ENCODE results near the gene TRABD2B. TPM values are rescaled to one million over a fixed set of nuclear protein-coding genes. Genes with fewer than 3 reads are reported as not detected.

TRABD2B gene
- total and polyA plus RNA-seq, 2 of the 13 experiments (the other 11 are each of a cell fraction or from before 2014, with no cell fraction given): 0.04 TPM; not detected in 1

DNA sequence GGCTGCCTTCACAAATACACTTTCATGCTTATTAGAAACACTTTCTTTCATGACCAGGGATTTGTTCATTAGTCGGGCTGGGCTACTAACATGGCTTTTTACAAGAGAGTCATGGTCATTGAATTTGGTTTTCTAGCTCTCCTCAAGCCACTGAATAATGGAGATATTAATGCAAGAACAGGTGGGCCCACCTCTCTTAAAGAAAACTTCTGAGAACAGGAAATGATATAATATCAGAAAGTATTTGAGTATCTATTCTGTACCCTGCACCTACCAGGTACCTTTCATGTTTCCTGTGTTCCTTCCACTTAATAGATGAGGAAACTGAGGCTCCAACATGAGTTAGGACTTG, 90.0 kb downstream of the TRABD2B start (continued):
- TF ChIP-seq, protein P1, sequence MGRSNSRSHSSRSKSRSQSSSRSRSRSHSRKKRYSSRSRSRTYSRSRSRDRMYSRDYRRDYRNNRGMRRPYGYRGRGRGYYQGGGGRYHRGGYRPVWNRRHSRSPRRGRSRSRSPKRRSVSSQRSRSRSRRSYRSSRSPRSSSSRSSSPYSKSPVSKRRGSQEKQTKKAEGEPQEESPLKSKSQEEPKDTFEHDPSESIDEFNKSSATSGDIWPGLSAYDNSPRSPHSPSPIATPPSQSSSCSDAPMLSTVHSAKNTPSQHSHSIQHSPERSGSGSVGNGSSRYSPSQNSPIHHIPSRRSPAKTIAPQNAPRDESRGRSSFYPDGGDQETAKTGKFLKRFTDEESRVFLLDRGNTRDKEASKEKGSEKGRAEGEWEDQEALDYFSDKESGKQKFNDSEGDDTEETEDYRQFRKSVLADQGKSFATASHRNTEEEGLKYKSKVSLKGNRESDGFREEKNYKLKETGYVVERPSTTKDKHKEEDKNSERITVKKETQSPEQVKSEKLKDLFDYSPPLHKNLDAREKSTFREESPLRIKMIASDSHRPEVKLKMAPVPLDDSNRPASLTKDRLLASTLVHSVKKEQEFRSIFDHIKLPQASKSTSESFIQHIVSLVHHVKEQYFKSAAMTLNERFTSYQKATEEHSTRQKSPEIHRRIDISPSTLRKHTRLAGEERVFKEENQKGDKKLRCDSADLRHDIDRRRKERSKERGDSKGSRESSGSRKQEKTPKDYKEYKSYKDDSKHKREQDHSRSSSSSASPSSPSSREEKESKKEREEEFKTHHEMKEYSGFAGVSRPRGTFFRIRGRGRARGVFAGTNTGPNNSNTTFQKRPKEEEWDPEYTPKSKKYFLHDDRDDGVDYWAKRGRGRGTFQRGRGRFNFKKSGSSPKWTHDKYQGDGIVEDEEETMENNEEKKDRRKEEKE (IDR thresholded peaks at IDR 0.05): no peak

DNA sequence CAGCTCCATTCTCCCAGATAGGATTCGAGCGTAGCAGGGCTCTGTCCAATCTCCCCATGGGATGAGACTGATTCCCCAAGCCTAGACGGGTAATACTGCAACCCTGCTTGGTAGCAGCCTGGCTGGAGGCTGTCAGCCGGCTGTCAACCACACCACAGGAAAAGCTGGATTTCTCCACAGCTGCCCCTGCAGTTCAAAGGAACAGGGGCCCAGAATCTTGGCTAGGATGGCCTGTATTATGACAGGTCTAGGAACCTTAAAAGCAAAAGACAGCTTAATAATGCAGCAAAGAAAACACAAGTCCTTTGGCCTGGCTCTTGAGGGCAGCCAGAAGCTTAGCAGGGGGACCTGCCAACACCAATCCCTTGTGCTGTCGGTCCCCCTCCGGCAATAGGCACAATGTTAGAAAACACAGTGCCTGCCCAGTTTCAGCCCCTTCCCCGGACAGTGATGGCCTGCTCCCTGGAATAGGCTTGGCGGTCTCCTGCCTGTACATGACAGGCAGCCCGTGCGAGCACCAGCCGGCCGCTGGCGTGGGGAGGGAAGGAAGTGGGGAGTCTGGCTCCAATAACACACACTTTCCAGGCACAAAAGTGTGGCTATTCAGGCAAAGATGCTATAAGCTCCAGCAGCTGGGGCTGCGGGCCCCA, 90.5 kb downstream of the TRABD2B start:
- no peaks in the 10 kb centered on the region for H3K9me3 ChIP-seq (ENCODE audit: low read length)
- no peak overlapping the region for H2AFZ ChIP-seq (ENCODE audit: low read length)
- H3K4me3 ChIP-seq (replicated peaks in 1 of 3; ENCODE audit: insufficient read depth in 1 of 3, low read depth in 2 of 3, low read length in 3 of 3): no peak overlapping the region
- CTCF ChIA-PET (ENCODE audit: low intra/inter-chr PET ratio, low total read pairs): no interaction called here
- H3K4me2 ChIP-seq (ENCODE audit: low read depth, low read length): peak overlapping the region; percentile 9; the same call in 1 of the 2 replicates
- no TSS peak for BruUV-seq (replicated peaks)
- DNase-seq (ENCODE audit: low spot score) (no peak), ATAC-seq (peak; percentile 32; the same call in 2 of the 3 replicates), FAIRE-seq (no peak)
- no peak overlapping the region; the same call in 1 of the 2 replicates for H3K9ac ChIP-seq (ENCODE audit: insufficient read depth, low read depth, low read length)
- intact Hi-C loops (cut with micrococcal nuclease; ENCODE audit: unreplicated experiment): no loop called here
- in situ Hi-C loops (cut with HindIII; ENCODE audit: extremely low pct_ligation_motif_present, low pct_unique_long_range_greater_than_20kb): no loop called here
- H3K79me2 ChIP-seq (ENCODE audit: insufficient read depth, low read length): no peaks in the 10 kb centered on the region
- no peaks in the 10 kb centered on the region for H3K27me3 ChIP-seq (ENCODE audit: control insufficient read depth in 1 of 2, insufficient read depth in 2 of 2, low read length in 2 of 2)
- POLR2A ChIA-PET: interaction anchor here (0.7 to 4.9 kb wide), 5 partner anchors 8 to 40 kb away, joined by 3 to 42 read pairs (median 4); no protein-coding TSS in a partner anchor
- TF ChIP-seq, protein P2, sequence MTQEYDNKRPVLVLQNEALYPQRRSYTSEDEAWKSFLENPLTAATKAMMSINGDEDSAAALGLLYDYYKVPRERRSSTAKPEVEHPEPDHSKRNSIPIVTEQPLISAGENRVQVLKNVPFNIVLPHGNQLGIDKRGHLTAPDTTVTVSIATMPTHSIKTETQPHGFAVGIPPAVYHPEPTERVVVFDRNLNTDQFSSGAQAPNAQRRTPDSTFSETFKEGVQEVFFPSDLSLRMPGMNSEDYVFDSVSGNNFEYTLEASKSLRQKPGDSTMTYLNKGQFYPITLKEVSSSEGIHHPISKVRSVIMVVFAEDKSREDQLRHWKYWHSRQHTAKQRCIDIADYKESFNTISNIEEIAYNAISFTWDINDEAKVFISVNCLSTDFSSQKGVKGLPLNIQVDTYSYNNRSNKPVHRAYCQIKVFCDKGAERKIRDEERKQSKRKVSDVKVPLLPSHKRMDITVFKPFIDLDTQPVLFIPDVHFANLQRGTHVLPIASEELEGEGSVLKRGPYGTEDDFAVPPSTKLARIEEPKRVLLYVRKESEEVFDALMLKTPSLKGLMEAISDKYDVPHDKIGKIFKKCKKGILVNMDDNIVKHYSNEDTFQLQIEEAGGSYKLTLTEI (CRISPR knock-in tag; conservative IDR thresholded peaks at IDR 0.05): no peak
- TF ChIP-seq ZNF563 (CRISPR knock-in tag; IDR thresholded peaks at IDR 0.05): no peak
- TF ChIP-seq, protein P3, sequence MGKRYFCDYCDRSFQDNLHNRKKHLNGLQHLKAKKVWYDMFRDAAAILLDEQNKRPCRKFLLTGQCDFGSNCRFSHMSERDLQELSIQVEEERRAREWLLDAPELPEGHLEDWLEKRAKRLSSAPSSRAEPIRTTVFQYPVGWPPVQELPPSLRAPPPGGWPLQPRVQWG (CRISPR knock-in tag; IDR thresholded peaks at IDR 0.05; ENCODE audit: borderline replicate concordance, low read depth): no peak
- TF ChIP-seq, protein P4, sequence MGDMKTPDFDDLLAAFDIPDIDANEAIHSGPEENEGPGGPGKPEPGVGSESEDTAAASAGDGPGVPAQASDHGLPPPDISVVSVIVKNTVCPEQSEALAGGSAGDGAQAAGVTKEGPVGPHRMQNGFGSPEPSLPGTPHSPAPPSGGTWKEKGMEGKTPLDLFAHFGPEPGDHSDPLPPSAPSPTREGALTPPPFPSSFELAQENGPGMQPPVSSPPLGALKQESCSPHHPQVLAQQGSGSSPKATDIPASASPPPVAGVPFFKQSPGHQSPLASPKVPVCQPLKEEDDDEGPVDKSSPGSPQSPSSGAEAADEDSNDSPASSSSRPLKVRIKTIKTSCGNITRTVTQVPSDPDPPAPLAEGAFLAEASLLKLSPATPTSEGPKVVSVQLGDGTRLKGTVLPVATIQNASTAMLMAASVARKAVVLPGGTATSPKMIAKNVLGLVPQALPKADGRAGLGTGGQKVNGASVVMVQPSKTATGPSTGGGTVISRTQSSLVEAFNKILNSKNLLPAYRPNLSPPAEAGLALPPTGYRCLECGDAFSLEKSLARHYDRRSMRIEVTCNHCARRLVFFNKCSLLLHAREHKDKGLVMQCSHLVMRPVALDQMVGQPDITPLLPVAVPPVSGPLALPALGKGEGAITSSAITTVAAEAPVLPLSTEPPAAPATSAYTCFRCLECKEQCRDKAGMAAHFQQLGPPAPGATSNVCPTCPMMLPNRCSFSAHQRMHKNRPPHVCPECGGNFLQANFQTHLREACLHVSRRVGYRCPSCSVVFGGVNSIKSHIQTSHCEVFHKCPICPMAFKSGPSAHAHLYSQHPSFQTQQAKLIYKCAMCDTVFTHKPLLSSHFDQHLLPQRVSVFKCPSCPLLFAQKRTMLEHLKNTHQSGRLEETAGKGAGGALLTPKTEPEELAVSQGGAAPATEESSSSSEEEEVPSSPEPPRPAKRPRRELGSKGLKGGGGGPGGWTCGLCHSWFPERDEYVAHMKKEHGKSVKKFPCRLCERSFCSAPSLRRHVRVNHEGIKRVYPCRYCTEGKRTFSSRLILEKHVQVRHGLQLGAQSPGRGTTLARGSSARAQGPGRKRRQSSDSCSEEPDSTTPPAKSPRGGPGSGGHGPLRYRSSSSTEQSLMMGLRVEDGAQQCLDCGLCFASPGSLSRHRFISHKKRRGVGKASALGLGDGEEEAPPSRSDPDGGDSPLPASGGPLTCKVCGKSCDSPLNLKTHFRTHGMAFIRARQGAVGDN (CRISPR knock-in tag; IDR thresholded peaks at IDR 0.05): peak; percentile 43
- TF ChIP-seq, protein P5, sequence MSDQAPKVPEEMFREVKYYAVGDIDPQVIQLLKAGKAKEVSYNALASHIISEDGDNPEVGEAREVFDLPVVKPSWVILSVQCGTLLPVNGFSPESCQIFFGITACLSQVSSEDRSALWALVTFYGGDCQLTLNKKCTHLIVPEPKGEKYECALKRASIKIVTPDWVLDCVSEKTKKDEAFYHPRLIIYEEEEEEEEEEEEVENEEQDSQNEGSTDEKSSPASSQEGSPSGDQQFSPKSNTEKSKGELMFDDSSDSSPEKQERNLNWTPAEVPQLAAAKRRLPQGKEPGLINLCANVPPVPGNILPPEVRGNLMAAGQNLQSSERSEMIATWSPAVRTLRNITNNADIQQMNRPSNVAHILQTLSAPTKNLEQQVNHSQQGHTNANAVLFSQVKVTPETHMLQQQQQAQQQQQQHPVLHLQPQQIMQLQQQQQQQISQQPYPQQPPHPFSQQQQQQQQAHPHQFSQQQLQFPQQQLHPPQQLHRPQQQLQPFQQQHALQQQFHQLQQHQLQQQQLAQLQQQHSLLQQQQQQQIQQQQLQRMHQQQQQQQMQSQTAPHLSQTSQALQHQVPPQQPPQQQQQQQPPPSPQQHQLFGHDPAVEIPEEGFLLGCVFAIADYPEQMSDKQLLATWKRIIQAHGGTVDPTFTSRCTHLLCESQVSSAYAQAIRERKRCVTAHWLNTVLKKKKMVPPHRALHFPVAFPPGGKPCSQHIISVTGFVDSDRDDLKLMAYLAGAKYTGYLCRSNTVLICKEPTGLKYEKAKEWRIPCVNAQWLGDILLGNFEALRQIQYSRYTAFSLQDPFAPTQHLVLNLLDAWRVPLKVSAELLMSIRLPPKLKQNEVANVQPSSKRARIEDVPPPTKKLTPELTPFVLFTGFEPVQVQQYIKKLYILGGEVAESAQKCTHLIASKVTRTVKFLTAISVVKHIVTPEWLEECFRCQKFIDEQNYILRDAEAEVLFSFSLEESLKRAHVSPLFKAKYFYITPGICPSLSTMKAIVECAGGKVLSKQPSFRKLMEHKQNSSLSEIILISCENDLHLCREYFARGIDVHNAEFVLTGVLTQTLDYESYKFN (CRISPR knock-in tag; conservative IDR thresholded peaks at IDR 0.05): no peak
- no peak for TF ChIP-seq SCMH1 (CRISPR knock-in tag; IDR thresholded peaks at IDR 0.05; ENCODE audit: borderline replicate concordance)
- no peak overlapping the region for H3K27ac ChIP-seq (ENCODE audit: extremely low read length, insufficient read depth, low read length)
- WGBS (ENCODE audit: low lambda C conversion rate): 74% methylated on average over 10 of the region's 14 CpGs
- H3K4me1 ChIP-seq (ENCODE audit: insufficient read depth, low read length): peaks cover 88% of the 10 kb centered on the region
- no peaks in the 10 kb centered on the region for H4K20me1 ChIP-seq (ENCODE audit: insufficient read depth, low read length)
- H3K36me3 ChIP-seq (replicated peaks in 1 of 2; ENCODE audit: control insufficient read depth in 1 of 2, insufficient read depth in 2 of 2, low read length in 2 of 2): no peaks in the 10 kb centered on the region
